OCI-LY3 (cell line): ENCODE data around the gene CCR9.
"Not testable (repeated sequence)": the region's sequence is repeated elsewhere in the genome, so short reads cannot be mapped to it uniquely, and the experiment has no call there.

Source experiments
- CTCF ChIP-seq: fragments of 200-600, 300-600 bp; sonication (generic); IDR thresholded peaks from 2 replicates; pipeline ENCODE4 v1.5.1; 2014; ENCODE audit warnings: antibody characterized with exemption, low read length, low read depth
- EZH2phosphoT487 ChIP-seq: fragments of 200-600 bp; shearing (Covaris generic); IDR thresholded peaks from 2 replicates; pipeline ENCODE4 v1.6.1; 2018; ENCODE audit warnings: antibody characterized with exemption, mixed run types, low read depth

- TF ChIP-seq CTCF, EZH2phosphoT487: not testable (repeated sequence)
Observed at GRCh38 chr3:45856323-45856722, 30.0 kb upstream of the CCR9 start.
